ENCODE measurements around the gene PCDHGA1.

- TF ChIP-seq HDGF (IDR thresholded peaks at IDR 0.05; ENCODE audit: borderline replicate concordance) (no peak), ZNF384 (IDR thresholded peaks at IDR 0.05) (no peak), CTBP1 (IDR thresholded peaks at IDR 0.05; ENCODE audit: borderline replicate concordance) (no peak), ARNT (IDR thresholded peaks at IDR 0.05) (no peak), SUZ12 (IDR thresholded peaks at IDR 0.05) (no peak), TARDBP (IDR thresholded peaks at IDR 0.05) (no peak), FOXM1 (IDR thresholded peaks at IDR 0.05; ENCODE audit: borderline replicate concordance) (no peak), ELF4 (IDR thresholded peaks at IDR 0.05) (no peak), SP1 (IDR thresholded peaks at IDR 0.05) (no peak)
Observed at GRCh38 chr5:141478321-141478945, 148.1 kb downstream of the PCDHGA1 start.

All from HEK293T (cell line).